ENCODE data around the gene KIAA1217. TPM values are rescaled to one million over a fixed set of nuclear protein-coding genes. Genes with fewer than 3 reads are reported as not detected.

KIAA1217 gene
- total RNA-seq, 1 donor from 2014 or later, result 121 TPM

DNA sequence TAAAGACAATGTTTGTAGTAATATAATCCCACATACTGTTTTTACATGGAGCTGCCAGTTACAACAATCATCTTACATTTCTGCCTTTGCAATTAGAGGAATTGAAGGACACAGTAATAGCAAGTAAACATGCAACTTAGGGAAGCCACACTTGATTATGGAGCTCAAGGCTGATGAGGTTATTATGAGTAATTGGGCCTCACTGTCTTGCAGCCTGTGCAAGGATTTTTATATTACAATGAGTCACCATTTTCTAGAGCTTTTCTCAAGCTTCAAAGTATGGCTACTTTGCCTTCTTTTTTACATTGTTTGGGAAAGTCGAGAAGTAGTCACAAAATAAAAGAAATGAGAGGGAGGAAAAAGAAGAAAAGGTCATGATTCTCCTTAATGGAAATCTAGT, 226.4 kb downstream of the KIAA1217 start:
- H3K27me3 Mint-ChIP-seq, result no peaks in the 10 kb centered on the region

DNA sequence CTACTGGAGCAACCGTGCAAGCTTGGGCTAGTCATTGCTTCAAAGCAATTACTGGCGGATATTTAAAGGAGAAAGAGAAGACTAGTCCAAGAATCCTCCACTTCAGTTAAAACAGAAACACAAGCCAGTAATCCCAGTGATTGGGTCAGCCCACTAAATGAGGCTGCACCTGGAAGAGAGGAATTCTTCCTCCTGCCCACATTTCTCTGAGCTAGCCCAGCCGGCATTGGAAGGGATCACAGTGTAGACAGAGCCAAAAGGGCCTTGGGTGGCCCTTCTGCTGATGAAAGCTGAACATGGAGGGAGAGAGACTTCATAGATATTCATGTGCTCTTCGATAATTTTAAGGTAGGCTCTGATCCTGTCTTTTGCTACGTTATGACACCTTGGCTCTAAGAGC, 228.4 kb downstream of the KIAA1217 start:
- no peaks in the 10 kb centered on the region for H3K27me3 Mint-ChIP-seq
- H3K9me3 Mint-ChIP-seq (ENCODE audit: low read depth), result no peaks in the 10 kb centered on the region
- no peak overlapping the region for H3K4me3 Mint-ChIP-seq (ENCODE audit: low read depth)
- peaks cover 13% of the 10 kb centered on the region for H3K4me1 Mint-ChIP-seq (ENCODE audit: low read depth)
- H3K36me3 Mint-ChIP-seq (ENCODE audit: insufficient read depth), result peaks cover 57% of the 10 kb centered on the region
- H3K27ac Mint-ChIP-seq, result peak overlapping the region; percentile 80
- TF ChIP-seq, protein P1, sequence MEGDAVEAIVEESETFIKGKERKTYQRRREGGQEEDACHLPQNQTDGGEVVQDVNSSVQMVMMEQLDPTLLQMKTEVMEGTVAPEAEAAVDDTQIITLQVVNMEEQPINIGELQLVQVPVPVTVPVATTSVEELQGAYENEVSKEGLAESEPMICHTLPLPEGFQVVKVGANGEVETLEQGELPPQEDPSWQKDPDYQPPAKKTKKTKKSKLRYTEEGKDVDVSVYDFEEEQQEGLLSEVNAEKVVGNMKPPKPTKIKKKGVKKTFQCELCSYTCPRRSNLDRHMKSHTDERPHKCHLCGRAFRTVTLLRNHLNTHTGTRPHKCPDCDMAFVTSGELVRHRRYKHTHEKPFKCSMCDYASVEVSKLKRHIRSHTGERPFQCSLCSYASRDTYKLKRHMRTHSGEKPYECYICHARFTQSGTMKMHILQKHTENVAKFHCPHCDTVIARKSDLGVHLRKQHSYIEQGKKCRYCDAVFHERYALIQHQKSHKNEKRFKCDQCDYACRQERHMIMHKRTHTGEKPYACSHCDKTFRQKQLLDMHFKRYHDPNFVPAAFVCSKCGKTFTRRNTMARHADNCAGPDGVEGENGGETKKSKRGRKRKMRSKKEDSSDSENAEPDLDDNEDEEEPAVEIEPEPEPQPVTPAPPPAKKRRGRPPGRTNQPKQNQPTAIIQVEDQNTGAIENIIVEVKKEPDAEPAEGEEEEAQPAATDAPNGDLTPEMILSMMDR (IDR thresholded peaks at IDR 0.05; ENCODE audit: unreplicated experiment), result no peak
- DNase-seq (ENCODE audit: low spot score, unreplicated experiment), result no peak

More for the DNA sequence above, 226.4 kb downstream of the KIAA1217 start:
- Mint-ChIP-seq H3K27ac (no peak overlapping the region), H3K9me3 (ENCODE audit: low read depth) (no peaks in the 10 kb centered on the region), H3K4me1 (ENCODE audit: low read depth) (peaks cover 9% of the 10 kb centered on the region), H3K4me3 (ENCODE audit: low read depth) (no peak overlapping the region), H3K36me3 (ENCODE audit: insufficient read depth) (peaks cover 50% of the 10 kb centered on the region)
- no peak for DNase-seq (ENCODE audit: low spot score, unreplicated experiment)
- TF ChIP-seq, protein P1 (IDR thresholded peaks at IDR 0.05; ENCODE audit: unreplicated experiment), result no peak

DNA sequence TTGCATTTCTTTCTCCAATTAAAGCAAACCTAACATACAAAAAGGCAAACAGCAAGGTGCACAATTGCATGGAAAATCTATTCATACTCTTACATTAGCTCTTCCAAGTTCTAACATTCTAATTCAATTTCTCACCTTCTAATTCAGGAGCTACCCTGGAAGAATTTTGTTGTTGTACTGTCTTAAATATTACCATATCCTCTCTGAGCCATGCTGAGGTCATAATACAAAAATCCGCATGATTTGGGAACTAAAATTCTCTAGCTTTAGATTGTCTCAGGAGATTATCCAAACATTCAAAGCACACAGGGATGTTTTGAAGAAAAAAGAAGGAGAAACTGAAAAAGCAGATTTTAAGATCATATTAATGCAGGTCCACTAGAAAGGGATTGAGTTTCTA, 229.9 kb downstream of the KIAA1217 start:
- TF ChIP-seq, protein P1 (IDR thresholded peaks at IDR 0.05; ENCODE audit: unreplicated experiment), result no peak
- Mint-ChIP-seq H3K9me3 (ENCODE audit: low read depth) (no peaks in the 10 kb centered on the region), H3K4me1 (ENCODE audit: low read depth) (peaks cover 17% of the 10 kb centered on the region), H3K4me3 (ENCODE audit: low read depth) (no peak overlapping the region), H3K27me3 (no peaks in the 10 kb centered on the region), H3K36me3 (ENCODE audit: insufficient read depth) (peaks cover 50% of the 10 kb centered on the region), H3K27ac (no peak overlapping the region)
- DNase-seq (ENCODE audit: low spot score, unreplicated experiment), result no peak

DNA sequence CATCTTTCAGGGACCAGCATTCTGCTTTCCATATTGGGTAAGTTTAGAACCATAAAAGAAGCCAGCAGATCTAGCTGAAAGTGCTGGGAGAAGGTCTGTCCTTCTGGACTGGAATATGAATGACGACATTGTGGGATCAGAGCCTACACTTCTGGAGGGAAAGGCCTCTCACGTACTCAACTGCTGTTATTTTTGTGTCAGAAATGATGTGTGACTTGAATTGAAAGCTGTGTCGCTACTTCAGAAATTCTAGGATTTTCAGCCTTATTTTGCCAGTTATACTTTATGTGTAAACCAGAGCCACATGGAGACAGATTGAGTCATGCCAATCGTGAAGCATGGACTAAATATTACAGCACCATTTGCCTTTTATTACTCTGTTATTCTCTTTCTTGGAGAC, 231.0 kb downstream of the KIAA1217 start:
- H3K4me3 Mint-ChIP-seq (ENCODE audit: low read depth), result no peak overlapping the region
- peaks cover 53% of the 10 kb centered on the region for H3K36me3 Mint-ChIP-seq (ENCODE audit: insufficient read depth)
- H3K27me3 Mint-ChIP-seq, result no peaks in the 10 kb centered on the region
- no peak overlapping the region for H3K27ac Mint-ChIP-seq
- DNase-seq (ENCODE audit: low spot score, unreplicated experiment), result no peak
- H3K4me1 Mint-ChIP-seq (ENCODE audit: low read depth), result peaks cover 17% of the 10 kb centered on the region
- TF ChIP-seq, protein P1 (IDR thresholded peaks at IDR 0.05; ENCODE audit: unreplicated experiment), result no peak
- no peaks in the 10 kb centered on the region for H3K9me3 Mint-ChIP-seq (ENCODE audit: low read depth)

DNA sequence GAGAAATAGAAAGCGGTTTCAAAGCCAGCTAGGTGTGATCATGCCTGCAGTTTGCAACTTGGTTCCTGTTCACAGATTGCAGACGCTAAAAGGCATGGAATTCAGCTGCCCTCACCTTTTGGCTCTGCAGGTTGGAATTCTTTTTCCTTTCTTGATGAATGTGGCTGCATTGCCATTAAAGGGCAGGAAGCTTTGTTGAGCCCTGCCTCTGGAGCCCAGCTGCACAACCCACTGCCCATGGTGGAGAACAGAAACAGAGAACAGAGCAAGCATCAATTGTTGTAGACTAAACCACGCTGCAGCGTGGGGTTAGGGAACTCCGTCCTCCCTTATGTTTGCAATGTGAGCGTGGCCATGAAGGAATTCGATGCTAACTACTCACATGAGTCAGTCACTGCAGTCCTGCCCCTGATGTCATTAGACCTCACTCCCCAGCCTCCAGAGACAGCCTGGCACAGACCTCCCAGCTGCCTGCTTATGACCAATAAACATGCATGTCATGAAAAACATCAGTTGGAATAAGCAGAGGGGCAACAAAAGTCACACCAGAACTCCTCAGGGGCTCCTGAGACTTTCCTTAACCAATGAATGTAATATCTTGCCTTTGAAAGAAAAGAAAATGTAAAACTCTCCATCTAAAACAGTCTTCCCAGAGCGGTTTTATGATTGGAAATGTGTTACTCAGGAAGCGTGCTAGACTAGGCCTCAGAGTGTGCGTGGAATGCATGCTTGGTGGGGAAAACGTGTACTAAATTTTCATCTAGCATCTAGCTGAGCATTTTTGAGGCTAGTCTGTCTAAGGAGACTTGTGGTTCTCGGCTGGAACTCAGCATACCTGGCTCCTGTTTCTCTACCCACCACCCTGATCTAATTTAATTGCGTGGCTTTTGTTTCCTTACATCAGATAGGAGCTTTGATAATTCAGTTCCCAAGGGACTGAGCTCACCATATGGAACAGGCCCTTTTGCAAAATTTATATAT, 232.2 kb downstream of the KIAA1217 start:
- H3K9me3 Mint-ChIP-seq (ENCODE audit: low read depth), result no peaks in the 10 kb centered on the region
- H3K36me3 Mint-ChIP-seq (ENCODE audit: insufficient read depth), result peaks cover 50% of the 10 kb centered on the region

More for the DNA sequence above, 232.2 kb downstream of the KIAA1217 start:
- no peak overlapping the region for H3K4me3 Mint-ChIP-seq (ENCODE audit: low read depth)
- H3K27ac Mint-ChIP-seq, result no peak overlapping the region
- DNase-seq (ENCODE audit: low spot score, unreplicated experiment), result no peak
- H3K4me1 Mint-ChIP-seq (ENCODE audit: low read depth), result peaks cover 17% of the 10 kb centered on the region
- no peaks in the 10 kb centered on the region for H3K27me3 Mint-ChIP-seq
- TF ChIP-seq, protein P1 (IDR thresholded peaks at IDR 0.05; ENCODE audit: unreplicated experiment), result no peak

All from progenitor cell of endocrine pancreas (in vitro differentiated cells).